H1 (cell line): ENCODE measurements around the gene DCAF15. TPM values are rescaled to one million over a fixed set of nuclear protein-coding genes. Genes with fewer than 3 reads are reported as not detected.

Experiments
- BACH1 ChIP-seq: IDR thresholded peaks from 2 replicates; pipeline ENCODE4 v1.6.1; 2012; ENCODE audit warnings: low read length, improper control_type of control experiment
- CHD7 ChIP-seq: fragments of 300-600 bp; sonication (generic); IDR thresholded peaks from 2 replicates; pipeline ENCODE4 v1.7.1; 2012; ENCODE audit warnings: low read length, moderate library complexity, mild to moderate bottlenecking, inconsistent platforms; ENCODE audit not compliant: insufficient replicate concordance
- CTBP2 ChIP-seq: IDR thresholded peaks from 2 replicates; pipeline ENCODE4 v1.7.0; 2011; ENCODE audit warnings: borderline replicate concordance, mild to moderate bottlenecking, moderate library complexity, mixed read lengths, low read length; ENCODE audit not compliant: insufficient read depth, insufficient read length
- MAX ChIP-seq: IDR thresholded peaks from 2 replicates; pipeline ENCODE4 v1.6.1; 2012; ENCODE audit warnings: inconsistent platforms
- NANOG ChIP-seq: IDR thresholded peaks from 2 replicates; pipeline ENCODE4 v1.6.1; 2011; ENCODE audit warnings: low read length, low read depth, mild to moderate bottlenecking, inconsistent platforms; ENCODE audit not compliant: insufficient read depth, poor library complexity, severe bottlenecking
- polyA plus RNA-seq, 7 experiments: library from polyadenylated mRNA; depleted of rRNA in 3 of 7; stranded (reverse) in 5 of 7; unstranded in 2 of 7; fragments of >200 nt in 5 of 7; fragments of 200-250 nt in 2 of 7; gene quantifications; 1 replicate in 5 of 7; 2 replicates in 1 of 7; 4 replicates in 1 of 7; pipeline versions ENCODE4 v1.2.1 to v1.2.3, GENCODE V29; 2011 to 2013; ENCODE audit warnings: missing spikeins in 2 of 7, mixed read lengths in 2 of 7
- total RNA-seq: library from RNA; stranded (reverse); fragmentation: NEBNext Ultra II Directional; extraction: Animal tissue kit (Norgen Biotek cat#: 25700); gene quantifications from 2 replicates; pipeline ENCODE4 v1.2.1, GENCODE V29; 2021

DCAF15 gene
- total and polyA plus RNA-seq, 2 of the 8 experiments (the other 6 are each of a cell fraction or from before 2014, with no cell fraction given), result 68.7 to 80.8 TPM

- TF ChIP-seq CHD7 (no peak), MAX (no peak), NANOG (no peak), CTBP2 (no peak), BACH1 (no peak)
These were observed 28.0 kb downstream of the DCAF15 start (continued) for GRCh38 chr19:13980340-13980739.
